ENCODE results near the gene CREG1. TPM values are rescaled to one million over a fixed set of nuclear protein-coding genes. Genes with fewer than 3 reads are reported as not detected.
"Not testable (repeated sequence)": the region's sequence is repeated elsewhere in the genome, so short reads cannot be mapped to it uniquely, and the experiment has no call there.

Gene CREG1
- polyA plus RNA-seq, 2 of the 4 experiments (the other 2 are of a cell fraction): 70.2 to 129 TPM

DNA sequence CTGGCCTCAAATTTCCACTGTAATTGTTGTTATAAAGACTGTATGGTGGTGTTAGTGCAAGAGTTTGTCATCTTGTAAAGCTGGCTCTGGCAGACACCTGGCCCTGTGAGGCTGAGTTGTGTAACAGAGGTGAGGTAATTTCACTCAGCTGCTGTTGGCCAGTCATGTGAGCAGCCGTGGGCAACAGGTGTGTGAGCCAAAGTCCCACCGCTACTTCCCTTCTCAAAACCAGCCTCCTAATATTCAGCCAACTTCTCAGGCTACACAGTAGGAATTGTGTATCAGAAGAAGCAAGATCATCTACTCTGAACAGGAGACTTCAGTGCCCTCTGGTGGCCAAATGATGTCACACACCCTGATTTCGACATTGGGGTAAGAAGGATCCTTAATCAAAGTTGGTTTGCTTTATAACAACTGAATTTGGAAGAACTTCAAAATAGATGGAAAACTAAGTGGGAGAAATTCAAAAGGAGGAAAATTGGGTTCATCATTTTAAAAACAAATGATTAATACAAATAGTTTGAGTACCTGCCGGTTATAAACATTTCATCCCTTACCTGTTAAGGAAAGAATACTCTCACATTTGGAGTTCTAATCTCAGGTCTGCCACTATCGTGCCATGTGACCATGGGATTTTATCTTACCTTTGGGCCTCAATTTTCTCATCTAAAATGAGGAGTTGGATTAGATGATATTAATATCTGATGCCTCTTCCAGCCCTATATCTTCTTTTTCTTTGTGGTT, 2.6 kb upstream of the CREG1 start (continued):
- TF ChIP-seq CBX8 (IDR thresholded peaks at IDR 0.05): no peak
- TF ChIP-seq HDAC2 (IDR thresholded peaks at IDR 0.05): no peak
- peak; percentile 69 to 87; a peak in 3 of 4 replicates for TF ChIP-seq CEBPB (IDR thresholded peaks at IDR 0.05)
- peak; percentile 66 for TF ChIP-seq SMC3 (IDR thresholded peaks at IDR 0.05)
- no peak for TF ChIP-seq RARB (CRISPR knock-in tag; IDR thresholded peaks at IDR 0.05)

DNA sequence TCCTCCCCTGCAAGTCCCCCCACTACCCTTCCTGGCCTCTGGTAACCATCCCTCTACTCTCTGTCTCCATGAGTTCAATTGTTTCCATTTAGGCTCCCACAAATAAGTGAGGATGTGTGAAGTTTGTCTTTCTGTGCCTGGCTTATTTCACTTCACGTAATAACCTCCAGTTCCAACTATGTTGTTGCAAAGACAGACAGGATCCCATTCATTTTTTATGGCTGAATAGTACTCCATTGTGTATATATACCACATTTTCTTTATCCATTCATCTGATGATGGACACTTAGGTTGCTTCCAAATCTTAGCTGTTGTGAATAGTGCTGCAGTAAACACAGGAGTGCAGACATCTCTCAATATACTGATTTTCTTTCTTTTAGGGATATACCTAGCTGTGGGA, 1.5 kb upstream of the CREG1 start:
- H3K4me2 ChIP-seq; H3K27ac ChIP-seq; POLR2A ChIA-PET; FAIRE-seq; H3K4me3 ChIP-seq; H3K4me1 ChIP-seq; H3K9me3 ChIP-seq; DNase-seq (ENCODE audit: low read depth in 1 of 2, low spot score in 1 of 2); ATAC-seq: not testable (repeated sequence)
- 54% methylated on average over 1 of the region's 1 CpG for WGBS (ENCODE audit: missing lambda C conversion rate)
- CTCF ChIA-PET: interaction anchor here (0.8 to 3.6 kb wide), 13 partner anchors 10 to 335 kb away, joined by 3 to 28 read pairs (median 5); partner anchors contain the start of gene POU2F1

DNA sequence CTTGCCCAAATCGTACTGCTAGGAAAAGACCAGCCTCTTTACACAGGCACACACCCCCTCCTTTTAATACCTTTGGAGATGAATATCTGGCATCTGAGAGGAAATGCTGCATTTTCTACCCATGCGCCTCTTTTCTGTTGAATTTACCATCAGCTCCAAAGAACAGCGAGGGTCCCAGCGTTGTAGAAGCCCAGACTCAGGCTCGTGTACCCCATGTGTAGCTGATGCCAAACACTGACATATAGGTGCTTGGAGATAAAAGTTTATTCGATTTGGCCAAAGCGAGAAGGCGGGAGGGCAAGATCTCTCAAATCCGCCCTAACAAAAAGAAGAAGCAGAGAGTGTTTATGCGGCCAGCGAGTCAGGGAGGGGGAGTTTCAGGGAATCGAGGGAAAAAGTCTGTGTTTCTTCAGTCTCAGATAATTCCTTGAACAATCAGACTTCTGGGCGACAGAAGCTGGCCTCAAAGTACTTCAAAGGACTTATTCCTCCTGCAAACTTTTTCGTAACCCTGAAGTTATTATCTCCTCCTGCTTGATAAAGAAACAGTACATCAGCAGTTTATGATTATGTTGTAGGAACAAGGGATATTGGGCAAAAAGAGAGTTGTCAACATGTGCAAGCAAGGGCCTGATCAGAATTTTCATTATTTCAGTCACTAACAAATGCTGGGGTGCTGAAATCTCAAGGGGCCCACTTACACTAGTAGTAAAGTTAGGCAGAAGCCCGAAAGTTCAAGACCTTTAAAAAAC, 642 bp upstream of the CREG1 start:
- Histone ChIP-seq H3K4me3 (peak overlapping the region; percentile 68), H3K4me1 (peaks cover 13% of the 10 kb centered on the region), H3K4me2 (peak overlapping the region; percentile 72), H3K9me3 (no peaks in the 10 kb centered on the region), H3K27ac (peak overlapping the region in 1 of 2 experiments; percentile 46; a peak in 3 of 6 replicates)
- DNase-seq (ENCODE audit: low read depth in 1 of 2, low spot score in 1 of 2): no peak
- WGBS (ENCODE audit: missing lambda C conversion rate): 29% methylated on average over 15 of the region's 15 CpGs
- peak in 1 of 2 experiments; percentile 16; a peak in 4 of 6 replicates for ATAC-seq
- no peak for TF ChIP-seq RCOR1 (IDR thresholded peaks at IDR 0.05; ENCODE audit: low read depth, low read length)
- TF ChIP-seq, protein P1, sequence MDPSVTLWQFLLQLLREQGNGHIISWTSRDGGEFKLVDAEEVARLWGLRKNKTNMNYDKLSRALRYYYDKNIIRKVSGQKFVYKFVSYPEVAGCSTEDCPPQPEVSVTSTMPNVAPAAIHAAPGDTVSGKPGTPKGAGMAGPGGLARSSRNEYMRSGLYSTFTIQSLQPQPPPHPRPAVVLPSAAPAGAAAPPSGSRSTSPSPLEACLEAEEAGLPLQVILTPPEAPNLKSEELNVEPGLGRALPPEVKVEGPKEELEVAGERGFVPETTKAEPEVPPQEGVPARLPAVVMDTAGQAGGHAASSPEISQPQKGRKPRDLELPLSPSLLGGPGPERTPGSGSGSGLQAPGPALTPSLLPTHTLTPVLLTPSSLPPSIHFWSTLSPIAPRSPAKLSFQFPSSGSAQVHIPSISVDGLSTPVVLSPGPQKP (IDR thresholded peaks at IDR 0.05; ENCODE audit: low read depth, low read length): no peak
- TF ChIP-seq, protein P2, sequence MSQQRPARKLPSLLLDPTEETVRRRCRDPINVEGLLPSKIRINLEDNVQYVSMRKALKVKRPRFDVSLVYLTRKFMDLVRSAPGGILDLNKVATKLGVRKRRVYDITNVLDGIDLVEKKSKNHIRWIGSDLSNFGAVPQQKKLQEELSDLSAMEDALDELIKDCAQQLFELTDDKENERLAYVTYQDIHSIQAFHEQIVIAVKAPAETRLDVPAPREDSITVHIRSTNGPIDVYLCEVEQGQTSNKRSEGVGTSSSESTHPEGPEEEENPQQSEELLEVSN (IDR thresholded peaks at IDR 0.05; ENCODE audit: borderline replicate concordance, low read depth): 0 out of 2 replicates have a peak, but pooled peaks have one; percentile 4
- CTCF ChIA-PET: interaction anchor here (0.6 to 3.6 kb wide), 7 partner anchors 11 to 490 kb away, joined by 3 to 28 read pairs (median 3); no protein-coding TSS in a partner anchor
- POLR2A ChIA-PET: interaction anchor here (0.7 to 1.3 kb wide), 7 partner anchors 10 to 320 kb away, joined by 3 to 11 read pairs (median 5); no protein-coding TSS in a partner anchor
- no peak for FAIRE-seq

DNA sequence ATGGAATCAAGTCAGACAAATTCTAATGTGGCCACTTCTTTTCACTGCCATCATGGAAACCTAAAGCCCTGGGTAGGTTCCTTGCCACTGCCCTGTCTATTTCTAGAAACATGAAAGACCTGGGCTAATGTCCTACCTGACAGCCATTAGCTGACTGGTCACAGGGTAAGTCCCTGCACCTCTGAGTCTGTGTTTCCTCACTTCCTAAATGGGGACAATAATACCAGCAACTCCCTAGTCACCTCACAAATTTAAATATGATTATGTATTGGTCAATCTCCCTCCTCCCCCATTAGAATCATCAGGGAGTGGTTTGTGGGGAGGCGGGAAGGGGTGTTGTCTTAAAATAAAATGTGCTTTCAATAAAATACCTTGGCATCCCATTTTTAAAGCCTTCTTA, 2.2 kb downstream of the CREG1 start:
- ChIA-PET POLR2A (no interaction called here), CTCF (interaction anchor here (0.9 to 3.7 kb wide), 3 partner anchors 11 to 150 kb away, joined by 3 to 34 read pairs (median 17); no protein-coding TSS in a partner anchor)
- no peak overlapping the region for H3K4me3 ChIP-seq
- peaks cover 33% of the 10 kb centered on the region for H3K4me1 ChIP-seq
- FAIRE-seq (no peak), ATAC-seq (no peak), DNase-seq (ENCODE audit: low read depth in 1 of 2, low spot score in 1 of 2) (no peak)
- 96% methylated on average over 1 of the region's 1 CpG for WGBS (ENCODE audit: missing lambda C conversion rate)
- TF ChIP-seq FOSB (CRISPR knock-in tag; IDR thresholded peaks at IDR 0.05) (no peak), POLR2A (IDR thresholded peaks at IDR 0.05; ENCODE audit: low read length) (no peak), EHMT2 (IDR thresholded peaks at IDR 0.05; ENCODE audit: low read depth) (no peak), ZC3H11A (IDR thresholded peaks at IDR 0.05) (no peak), RCOR1 (IDR thresholded peaks at IDR 0.05; ENCODE audit: low read depth, low read length) (no peak), NR3C1 (IDR thresholded peaks at IDR 0.05) (no peak)
- TF ChIP-seq, protein P3, sequence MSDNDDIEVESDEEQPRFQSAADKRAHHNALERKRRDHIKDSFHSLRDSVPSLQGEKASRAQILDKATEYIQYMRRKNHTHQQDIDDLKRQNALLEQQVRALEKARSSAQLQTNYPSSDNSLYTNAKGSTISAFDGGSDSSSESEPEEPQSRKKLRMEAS (IDR thresholded peaks at IDR 0.05): no peak
- no peaks in the 10 kb centered on the region for H3K9me3 ChIP-seq
- H3K4me2 ChIP-seq: peak overlapping the region; percentile 72
- no peak overlapping the region for H3K27ac ChIP-seq

Data from A549 (cell line).